Stimulated activated CD8-positive, alpha-beta memory T cell treated with anti-CD3 and anti-CD28 coated beads, Interleukin-15, amount 100 ng/mL, for 4 hours (primary cell): Measurements from ENCODE around the gene ZNF672.
A peak's percentile ranks its signal among the peaks of the same experiment; 100 is the strongest.
"Not testable (repeated sequence)": the region's sequence is repeated elsewhere in the genome, so short reads cannot be mapped to it uniquely, and the experiment has no call there.

Source experiments
- DNase-seq, 2 donors: peaks; one replicate each; pipeline ENCODE4 v3.0.0-alpha.2; 2020; ENCODE audit warnings: low read depth in 2 of 2

The ZNF672 gene

GRCh38 chr1:248813546-248813945, 24.5 kb upstream of the ZNF672 start:
- DNase-seq, result no peak

DNA sequence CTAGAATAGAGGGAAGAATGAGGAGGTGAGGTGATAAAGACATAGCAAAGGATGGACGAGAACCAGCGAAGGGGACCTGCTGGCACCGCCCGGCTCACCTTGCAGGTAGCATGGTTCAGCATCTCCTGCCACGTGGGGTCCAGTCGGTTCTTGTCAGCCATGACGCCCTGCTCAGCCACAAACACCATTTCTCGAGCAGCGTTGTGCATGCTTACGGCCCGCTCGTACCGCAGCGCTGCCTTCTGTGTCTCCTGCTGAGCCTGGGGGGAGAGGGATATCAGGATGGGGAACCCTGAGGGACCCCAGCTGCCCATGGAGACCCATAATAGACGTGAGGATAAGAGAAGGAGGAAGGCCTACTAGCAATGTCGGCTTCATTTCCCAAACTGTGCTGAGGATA, 23.7 kb upstream of the ZNF672 start:
- DNase-seq, result no peak

DNA sequence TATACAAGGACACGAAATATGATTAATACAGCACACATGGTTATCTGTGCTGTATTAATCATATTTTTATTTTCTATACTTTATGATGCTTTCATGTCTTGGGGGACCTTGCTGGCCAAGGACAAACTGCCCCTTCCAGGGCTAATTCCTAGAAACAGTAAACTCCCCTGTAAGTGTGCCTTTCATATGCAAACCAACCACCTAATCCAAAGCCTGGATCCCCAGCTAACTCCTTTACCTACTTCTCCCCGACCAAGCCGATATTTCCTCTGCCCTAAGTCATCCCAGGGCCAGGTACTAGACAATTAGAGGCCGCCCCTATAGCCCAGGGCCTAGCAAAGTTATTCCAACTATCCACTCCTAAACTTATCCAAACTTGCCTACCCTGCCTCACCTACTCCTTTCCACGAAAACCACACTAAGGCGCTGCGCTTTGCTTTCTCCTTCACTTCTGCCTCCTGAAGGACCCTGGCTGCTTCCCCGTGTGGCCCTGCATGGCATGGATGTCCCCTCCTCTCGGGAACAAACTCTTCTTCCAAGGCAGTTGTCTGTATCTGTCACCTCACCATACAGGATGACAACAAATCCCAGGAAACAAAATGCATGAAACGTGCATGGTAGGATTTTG, 22.5 kb upstream of the ZNF672 start:
- DNase-seq, result no peak

GRCh38 chr1:248816042-248816851, 21.8 kb upstream of the ZNF672 start:
- no peak for DNase-seq

DNA sequence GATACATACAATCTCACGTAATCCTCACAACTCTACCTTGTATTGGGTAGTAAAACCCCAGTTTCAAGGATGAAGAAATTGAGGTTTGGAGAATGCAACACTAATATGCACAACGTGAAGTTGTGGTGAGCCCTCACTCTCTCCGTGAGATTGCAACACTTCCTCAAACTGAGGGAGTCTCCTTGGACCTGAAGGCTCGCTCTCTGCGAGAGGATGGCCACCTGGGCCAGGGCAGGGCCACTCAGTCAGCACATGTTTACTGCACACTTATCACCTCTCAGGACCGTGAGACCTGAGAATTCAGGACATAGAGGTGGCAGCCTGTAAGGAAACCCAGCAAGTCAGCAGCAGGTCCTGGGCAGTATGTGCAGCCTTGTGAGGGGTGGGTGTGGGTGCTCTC, 21.0 kb upstream of the ZNF672 start:
- no peak for DNase-seq

- DNase-seq, result no peak
Observed at GRCh38 chr1:248818505-248819374, 19.3 kb upstream of the ZNF672 start.

- no peak for DNase-seq
Observed at GRCh38 chr1:248820041-248820585, 17.9 kb upstream of the ZNF672 start.

DNA sequence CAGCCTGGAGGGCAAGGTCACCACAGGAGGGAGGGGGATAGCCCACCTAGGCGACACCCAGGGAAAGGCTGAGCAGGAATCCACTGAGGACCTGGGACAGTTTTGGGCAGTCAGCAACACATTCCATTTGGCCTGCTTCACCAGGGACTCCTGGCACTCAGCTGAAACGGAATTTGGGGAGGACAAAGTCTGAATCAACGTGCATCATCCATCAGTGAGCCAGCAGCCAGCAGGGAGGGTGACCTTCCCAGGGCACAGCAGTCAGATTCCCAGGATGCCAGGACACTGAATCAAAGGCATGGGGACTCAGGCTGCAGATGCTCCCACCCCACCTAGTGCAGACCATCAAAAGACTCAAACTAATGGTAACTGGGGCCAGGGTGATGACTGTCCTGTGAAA, 16.9 kb upstream of the ZNF672 start:
- DNase-seq, result no peak

GRCh38 chr1:248821641-248822040, 16.4 kb upstream of the ZNF672 start:
- no peak for DNase-seq

DNA sequence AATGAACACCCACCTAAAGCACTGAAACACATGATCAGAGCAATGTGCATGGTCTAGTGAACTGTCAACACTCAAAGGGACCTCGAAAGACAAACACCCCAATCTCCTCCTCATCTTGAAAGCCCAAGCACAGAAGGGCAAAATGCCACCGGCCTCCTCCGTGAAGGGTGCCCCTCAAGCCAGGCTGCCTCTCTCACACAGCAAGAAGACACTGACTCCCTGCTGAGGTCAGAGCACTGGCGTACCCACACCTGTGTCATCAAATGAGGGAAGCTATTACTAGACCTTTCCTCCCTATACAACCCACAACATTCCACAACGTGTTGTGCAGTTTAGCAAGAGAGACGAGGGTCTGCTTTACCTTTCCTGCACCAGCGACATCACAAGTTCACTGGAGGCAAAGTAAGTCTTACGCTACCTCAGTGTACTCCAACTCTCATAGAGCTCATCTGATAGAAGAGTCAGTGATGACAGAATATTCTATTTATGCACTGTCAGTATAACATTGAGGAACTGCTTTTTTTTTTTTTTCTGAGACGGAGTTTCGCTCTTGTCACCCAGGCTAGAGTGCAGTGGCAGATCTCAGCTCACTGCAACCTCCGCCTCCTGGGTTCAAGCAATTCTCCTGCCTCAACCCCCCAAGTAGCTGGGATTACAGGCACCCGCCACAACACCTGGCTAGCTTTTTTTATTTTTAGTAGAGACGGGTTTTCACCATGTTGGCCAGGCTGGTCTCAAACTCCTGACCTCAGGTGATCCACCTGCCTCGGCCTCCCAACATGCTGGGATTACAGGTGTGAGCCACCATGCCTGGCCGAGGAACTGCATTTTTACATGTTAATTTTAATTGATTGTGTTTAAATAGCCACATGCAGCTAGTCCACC, 15.6 kb upstream of the ZNF672 start:
- DNase-seq, result no peak

- DNase-seq, result no peak
Observed at GRCh38 chr1:248823517-248824001, 14.5 kb upstream of the ZNF672 start.

GRCh38 chr1:248824301-248824700, 13.7 kb upstream of the ZNF672 start:
- DNase-seq, result no peak

- no peak for DNase-seq
Observed at GRCh38 chr1:248824701-248825100, 13.3 kb upstream of the ZNF672 start.

- DNase-seq, result no peak
Observed at GRCh38 chr1:248825136-248825535, 12.9 kb upstream of the ZNF672 start.

- DNase-seq, result no peak
Observed at GRCh38 chr1:248825573-248825908, 12.5 kb upstream of the ZNF672 start.

DNA sequence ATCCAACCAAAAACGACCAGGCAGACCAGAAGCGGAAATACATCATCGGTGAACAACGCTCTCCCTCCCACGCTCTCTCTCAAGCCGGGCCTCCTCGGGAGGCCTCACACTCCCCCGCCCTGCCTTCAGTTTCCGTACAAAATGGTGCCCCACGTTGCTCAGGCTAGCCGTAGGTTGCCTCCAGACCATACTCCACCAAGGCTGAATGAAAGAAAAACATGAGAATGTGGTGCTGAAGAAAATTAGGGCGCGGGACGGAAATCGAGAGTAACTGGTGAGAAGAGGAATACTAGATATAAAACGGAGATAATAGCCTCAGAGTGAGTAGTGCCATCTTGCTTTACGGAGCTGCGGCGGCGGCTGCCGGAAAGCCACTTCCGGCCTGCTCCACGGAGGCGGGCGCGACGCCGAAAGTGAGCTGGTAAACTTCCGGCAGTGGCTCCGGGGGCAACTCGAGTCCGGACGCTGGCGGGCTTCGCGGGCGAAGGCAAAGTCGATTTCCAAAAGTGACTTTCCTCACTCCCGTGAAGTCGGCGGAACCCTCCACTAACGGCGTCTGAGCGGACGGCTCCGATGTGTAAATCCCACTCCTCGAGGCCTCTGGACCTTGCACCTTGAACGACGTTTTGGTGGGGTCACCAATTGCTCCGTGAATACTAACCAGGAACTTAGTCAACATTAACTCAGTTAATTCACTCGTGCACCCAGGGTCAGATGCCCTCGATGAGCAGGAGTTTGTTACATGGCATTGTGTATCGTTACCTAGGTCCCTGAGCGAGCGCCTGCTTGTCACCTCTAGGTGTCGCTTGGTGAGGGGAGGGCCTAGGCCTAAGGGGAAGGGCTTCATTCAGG, 11.9 kb upstream of the ZNF672 start, which contains the start of gene SH3BP5L:
Gene SH3BP5L, minus strand, starts transcription at position 7 of the 852 bp plus-strand sequence. CDS start 980 bp downstream, outside the sequence.
- peak; percentile 78 to 89 for DNase-seq

- no peak for DNase-seq
Observed at GRCh38 chr1:248828845-248829244, 9.2 kb upstream of the ZNF672 start.

GRCh38 chr1:248830718-248831017, 7.4 kb upstream of the ZNF672 start:
- not testable (repeated sequence) for DNase-seq

GRCh38 chr1:248831842-248832241, 6.2 kb upstream of the ZNF672 start:
- DNase-seq, result no peak

DNA sequence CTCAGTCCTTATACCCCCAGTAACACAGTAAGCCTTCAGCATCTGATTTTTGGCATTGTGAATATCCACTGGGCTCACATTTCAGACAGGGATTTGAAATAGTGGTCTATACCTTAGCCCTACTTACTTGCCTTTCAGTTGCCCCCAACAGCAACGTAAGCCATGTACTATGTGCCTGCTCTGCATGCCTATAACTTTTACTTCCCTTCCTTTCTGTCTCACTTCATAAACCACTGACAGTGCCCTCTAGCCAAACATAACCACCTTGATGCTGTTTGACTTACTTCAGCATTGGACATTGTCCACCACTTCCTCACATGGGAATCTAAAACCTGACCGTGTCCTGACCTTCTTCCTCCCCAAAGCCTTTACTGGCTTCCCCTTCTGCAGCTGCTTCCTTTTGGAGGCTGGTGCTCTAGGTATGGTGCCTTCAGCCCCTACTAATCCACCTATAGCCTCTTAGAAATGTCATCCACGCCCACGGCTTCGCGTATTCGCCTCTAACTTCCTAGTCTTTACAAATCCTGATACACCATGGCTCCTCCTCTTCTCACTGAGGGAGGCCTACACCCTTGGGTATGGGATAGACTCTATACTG, 3.6 kb upstream of the ZNF672 start:
- DNase-seq, result no peak
